ENCODE data around the gene ABHD14A. TPM values are rescaled to one million over a fixed set of nuclear protein-coding genes. Genes with fewer than 3 reads are reported as not detected.

The ABHD14A gene
- total RNA-seq, 1 donor from 2014 or later = 17.8 TPM

- Histone ChIP-seq H3K27me3 (ENCODE audit: low read depth) (no peaks in the 10 kb centered on the region), H3K4me3 (peak within 1 kb of the TSS; percentile 68), H3K9me3 (no peaks in the 10 kb centered on the region), H3K4me1 (peaks cover 25% of the 10 kb centered on the region), H3K27ac (peak within 1 kb of the TSS; percentile 95), H3K36me3 (no peaks in the 10 kb centered on the region)
- ATAC-seq (peak; percentile 94 to 95), DNase-seq (peak; percentile 93)
- intact Hi-C loops (cut with DNase I) = no loop called here
- TF ChIP-seq CTCF (IDR thresholded peaks at IDR 0.05) = no peak
These were observed 8.1 kb downstream of the ABHD14A start, which contains the start of gene ACY1 for GRCh38 chr3:51982838-51983577. ACY1 (plus strand) TSS chr3:51983535; CDS start chr3:51984065, 530 bp downstream.

GRCh38 chr3:51983578-51984268 lies 8.9 kb downstream of the ABHD14A start:
- no peak for DNase-seq
- no peak for TF ChIP-seq CTCF (IDR thresholded peaks at IDR 0.05)
- intact Hi-C loops (cut with DNase I) = no loop called here
- ATAC-seq = no peak
- no peaks in the 10 kb centered on the region for H3K9me3 ChIP-seq
- peaks cover 25% of the 10 kb centered on the region for H3K4me1 ChIP-seq
- H3K27ac ChIP-seq = peak overlapping the region; percentile 95
- no peaks in the 10 kb centered on the region for H3K27me3 ChIP-seq (ENCODE audit: low read depth)
- H3K36me3 ChIP-seq = no peaks in the 10 kb centered on the region
- H3K4me3 ChIP-seq = peak overlapping the region; percentile 68

- TF ChIP-seq CTCF (IDR thresholded peaks at IDR 0.05) = no peak
- no peak overlapping the region for H3K4me3 ChIP-seq
- intact Hi-C loops (cut with DNase I) = no loop called here
These were observed 9.4 kb downstream of the ABHD14A start for GRCh38 chr3:51984269-51984647.

GRCh38 chr3:51985063-51985462 lies 10.2 kb downstream of the ABHD14A start:
- Histone ChIP-seq H3K27ac (no peak overlapping the region), H3K4me1 (peaks cover 25% of the 10 kb centered on the region), H3K9me3 (no peaks in the 10 kb centered on the region), H3K4me3 (no peak overlapping the region), H3K27me3 (ENCODE audit: low read depth) (no peaks in the 10 kb centered on the region), H3K36me3 (no peaks in the 10 kb centered on the region)
- no peak for TF ChIP-seq CTCF (IDR thresholded peaks at IDR 0.05)
- intact Hi-C loops (cut with DNase I) = no loop called here
- ATAC-seq = no peak
- DNase-seq = no peak

More at GRCh38 chr3:51984269-51984647, 9.4 kb downstream of the ABHD14A start:
- H3K27ac ChIP-seq = peak overlapping the region; percentile 95
- no peaks in the 10 kb centered on the region for H3K27me3 ChIP-seq (ENCODE audit: low read depth)
- H3K4me1 ChIP-seq = peaks cover 25% of the 10 kb centered on the region
- ATAC-seq (no peak), DNase-seq (no peak)
- no peaks in the 10 kb centered on the region for H3K9me3 ChIP-seq
- no peaks in the 10 kb centered on the region for H3K36me3 ChIP-seq

- Histone ChIP-seq H3K27ac (no peak overlapping the region), H3K4me3 (no peak overlapping the region), H3K9me3 (no peaks in the 10 kb centered on the region), H3K36me3 (peaks cover under 1% of the 10 kb centered on the region), H3K4me1 (peaks cover 25% of the 10 kb centered on the region), H3K27me3 (ENCODE audit: low read depth) (no peaks in the 10 kb centered on the region)
- ATAC-seq (no peak), DNase-seq (no peak)
- no peak for TF ChIP-seq CTCF (IDR thresholded peaks at IDR 0.05)
- intact Hi-C loops (cut with DNase I) = no loop called here
These were observed 11.4 kb downstream of the ABHD14A start for GRCh38 chr3:51986010-51986947.

Data from lower lobe of right lung (tissue), 2 donors.